ENCODE results near the gene BCOR.

GRCh38 chrX:40022421-40022820, 75.3 kb downstream of the BCOR start:
- TF ChIP-seq PATZ1 (CRISPR knock-in tag; IDR thresholded peaks at IDR 0.05; ENCODE audit: borderline replicate concordance) (no peak), ZFP3 (CRISPR knock-in tag; IDR thresholded peaks at IDR 0.05) (no peak), BACH2 (CRISPR knock-in tag; IDR thresholded peaks at IDR 0.05; ENCODE audit: borderline replicate concordance) (no peak), CREB5 (CRISPR knock-in tag; IDR thresholded peaks at IDR 0.05; ENCODE audit: low read depth) (no peak), GLIS3 (CRISPR knock-in tag; IDR thresholded peaks at IDR 0.05) (no peak), ZFP30 (CRISPR knock-in tag; IDR thresholded peaks at IDR 0.05) (no peak), ARNTL (CRISPR knock-in tag; IDR thresholded peaks at IDR 0.05; ENCODE audit: borderline replicate concordance, low read depth) (no peak), ZNF8 (CRISPR knock-in tag; IDR thresholded peaks at IDR 0.05) (no peak), ESRRG (CRISPR knock-in tag; IDR thresholded peaks at IDR 0.05) (no peak)

Data from SK-N-SH treated with all-trans-retinoic acid at 6 μM for 48 hours (cell line).